Thyroid gland (tissue), 4 donors: ENCODE data around the gene FFAR2. TPM values are rescaled to one million over a fixed set of nuclear protein-coding genes. Genes with fewer than 3 reads are reported as not detected.
A peak's percentile ranks its signal among the peaks of the same experiment; 100 is the strongest.

ENCODE experiments used
- DNase-seq, 2 donors: peaks; one replicate each; pipeline ENCODE4 v3.0.0-alpha.2; 2019
- H3K27ac ChIP-seq, 3 donors: fragments of 200-600 bp; sonication (generic); 1 replicate in 2 of 3; 2 replicates in 1 of 3; pipeline ENCODE4 v1.5.1; 2016 to 2019; ENCODE audit warnings: mild to moderate bottlenecking in 1 of 3, moderate library complexity in 1 of 3
- H3K27me3 ChIP-seq: fragments of 200-600 bp; sonication (generic); one replicate; pipeline ENCODE4 v1.5.1; 2019
- H3K36me3 ChIP-seq, 2 donors: fragments of 200-600 bp; sonication (generic); one replicate each; pipeline ENCODE4 v1.5.1; 2016 to 2019
- H3K4me1 ChIP-seq, 2 donors: fragments of 200-600 bp; sonication (generic); one replicate each; pipeline ENCODE4 v1.5.1; 2017 to 2019
- H3K4me3 ChIP-seq, 3 donors: fragments of 200-600 bp; sonication (generic); replicated peaks in 1 of 3; 1 replicate in 2 of 3; 2 replicates in 1 of 3; pipeline ENCODE4 v1.5.1; 2016; ENCODE audit warnings: mild to moderate bottlenecking in 1 of 3
- H3K9me3 ChIP-seq: fragments of 200-600 bp; sonication (generic); one replicate; pipeline ENCODE4 v1.5.1; 2017
- POLR2A ChIP-seq, 2 donors: fragments of 450-650 bp; IDR thresholded peaks; one replicate each; pipeline ENCODE4 v1.6.1; 2017; ENCODE audit warnings: antibody characterized with exemption in 2 of 2, mild to moderate bottlenecking in 2 of 2, moderate library complexity in 1 of 2
- WGBS, 2 donors: methylation state at CpG; one replicate each; pipeline ENCODE4 v1.1.5; 2017; 5-methylcytosine and 5-hydroxymethylcytosine counted together
- intact Hi-C: fragments of 100-400 bp; cut with DNase I; formaldehyde crosslinking; loops from one replicate; pipeline ENCODE4 v1.15.1; 2023
- total RNA-seq, 4 donors: library from RNA; depleted of rRNA; stranded (reverse); fragments of >200 nt; gene quantifications; one replicate each; pipeline ENCODE4 v1.2.3, GENCODE V29; 2016
- TF ChIP-seq, protein P1 (sequence below), 6 experiments: fragments of 200-600 bp in 3 of 6; fragments of 450-650 bp in 3 of 6; sonication (generic) in 3 of 6; IDR thresholded peaks; one replicate each; pipeline ENCODE4 v1.5.1; 2016 to 2019; ENCODE audit warnings: antibody characterized with exemption in 6 of 6, mild to moderate bottlenecking in 2 of 6, inconsistent platforms in 1 of 6, moderate library complexity in 1 of 6

The FFAR2 gene
- total RNA-seq, 4 donors from 2014 or later = 0.27 TPM; not detected in 3

GRCh38 chr19:35493971-35494370, 45.9 kb downstream of the FFAR2 start:
- TF ChIP-seq, protein P1, sequence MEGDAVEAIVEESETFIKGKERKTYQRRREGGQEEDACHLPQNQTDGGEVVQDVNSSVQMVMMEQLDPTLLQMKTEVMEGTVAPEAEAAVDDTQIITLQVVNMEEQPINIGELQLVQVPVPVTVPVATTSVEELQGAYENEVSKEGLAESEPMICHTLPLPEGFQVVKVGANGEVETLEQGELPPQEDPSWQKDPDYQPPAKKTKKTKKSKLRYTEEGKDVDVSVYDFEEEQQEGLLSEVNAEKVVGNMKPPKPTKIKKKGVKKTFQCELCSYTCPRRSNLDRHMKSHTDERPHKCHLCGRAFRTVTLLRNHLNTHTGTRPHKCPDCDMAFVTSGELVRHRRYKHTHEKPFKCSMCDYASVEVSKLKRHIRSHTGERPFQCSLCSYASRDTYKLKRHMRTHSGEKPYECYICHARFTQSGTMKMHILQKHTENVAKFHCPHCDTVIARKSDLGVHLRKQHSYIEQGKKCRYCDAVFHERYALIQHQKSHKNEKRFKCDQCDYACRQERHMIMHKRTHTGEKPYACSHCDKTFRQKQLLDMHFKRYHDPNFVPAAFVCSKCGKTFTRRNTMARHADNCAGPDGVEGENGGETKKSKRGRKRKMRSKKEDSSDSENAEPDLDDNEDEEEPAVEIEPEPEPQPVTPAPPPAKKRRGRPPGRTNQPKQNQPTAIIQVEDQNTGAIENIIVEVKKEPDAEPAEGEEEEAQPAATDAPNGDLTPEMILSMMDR (IDR thresholded peaks at IDR 0.05) = no peak
- no peak for TF ChIP-seq POLR2A (IDR thresholded peaks at IDR 0.05)
- no peaks in the 10 kb centered on the region for H3K27me3 ChIP-seq
- WGBS, 2 donors = 72 to 88% methylated on average over 9 of the region's 9 CpGs
- no peak for DNase-seq
- no peak overlapping the region for H3K4me3 ChIP-seq
- intact Hi-C loops = loop anchor here (5.0 kb wide), 1 partner anchor 142 kb away; no protein-coding TSS in a partner anchor
- peaks cover 0 to 9% of the 10 kb centered on the region in 2 donors for H3K4me1 ChIP-seq
- H3K36me3 ChIP-seq = no peaks in the 10 kb centered on the region
- no peak overlapping the region for H3K27ac ChIP-seq
- no peaks in the 10 kb centered on the region for H3K9me3 ChIP-seq

- Histone ChIP-seq H3K9me3 (no peaks in the 10 kb centered on the region), H3K4me3 (no peak overlapping the region), H3K27me3 (no peaks in the 10 kb centered on the region), H3K27ac (no peak overlapping the region), H3K36me3 (peaks cover 3 to 4% of the 10 kb centered on the region in 2 donors), H3K4me1 (peaks cover 0 to 9% of the 10 kb centered on the region in 2 donors)
- DNase-seq = peak; percentile 69 to 74
- intact Hi-C loops = no loop called here
- whole genome bisulfite sequencing, 2 donors = 23 to 49% methylated on average over 10 to 26 of the region's 30 CpGs
- TF ChIP-seq POLR2A (IDR thresholded peaks at IDR 0.05) = no peak
- TF ChIP-seq, protein P1 (IDR thresholded peaks at IDR 0.05) = peak; percentile 88 to 99 (median 94)
Observed at GRCh38 chr19:35495107-35496064, 47.3 kb downstream of the FFAR2 start.

- WGBS, 2 donors = 83 to 87% methylated on average over 14 of the region's 14 CpGs
Observed at GRCh38 chr19:35497406-35497805, 49.3 kb downstream of the FFAR2 start.

GRCh38 chr19:35498220-35498619, 50.2 kb downstream of the FFAR2 start:
- intact Hi-C loops = no loop called here
- Histone ChIP-seq H3K4me3 (no peak overlapping the region), H3K4me1 (peaks cover 0 to 9% of the 10 kb centered on the region in 2 donors), H3K27me3 (no peaks in the 10 kb centered on the region), H3K9me3 (no peaks in the 10 kb centered on the region), H3K27ac (no peak overlapping the region), H3K36me3 (peaks cover 8 to 9% of the 10 kb centered on the region in 2 donors)
- TF ChIP-seq, protein P1 (IDR thresholded peaks at IDR 0.05) = no peak
- no peak for TF ChIP-seq POLR2A (IDR thresholded peaks at IDR 0.05)
- no peak for DNase-seq
- WGBS, 2 donors = 91% methylated on average over 3 of the region's 3 CpGs

More at GRCh38 chr19:35497406-35497805, 49.3 kb downstream of the FFAR2 start:
- intact Hi-C loops = no loop called here
- DNase-seq = no peak
- peaks cover 8 to 9% of the 10 kb centered on the region in 2 donors for H3K36me3 ChIP-seq
- no peak for TF ChIP-seq POLR2A (IDR thresholded peaks at IDR 0.05)
- TF ChIP-seq, protein P1 (IDR thresholded peaks at IDR 0.05) = no peak
- no peak overlapping the region for H3K4me3 ChIP-seq
- peaks cover 0 to 9% of the 10 kb centered on the region in 2 donors for H3K4me1 ChIP-seq
- no peaks in the 10 kb centered on the region for H3K9me3 ChIP-seq
- H3K27me3 ChIP-seq = no peaks in the 10 kb centered on the region
- no peak overlapping the region for H3K27ac ChIP-seq
